SKM-1 (cell line): ENCODE measurements around the gene CATSPERD.
"Not testable (repeated sequence)": the region's sequence is repeated elsewhere in the genome, so short reads cannot be mapped to it uniquely, and the experiment has no call there.

ENCODE experiments used
- DNase-seq: peaks from one replicate; lab custom pipeline; 2025; ENCODE audit not compliant: unreplicated experiment; lab: John Stamatoyannopoulos, UW

The CATSPERD gene

DNA sequence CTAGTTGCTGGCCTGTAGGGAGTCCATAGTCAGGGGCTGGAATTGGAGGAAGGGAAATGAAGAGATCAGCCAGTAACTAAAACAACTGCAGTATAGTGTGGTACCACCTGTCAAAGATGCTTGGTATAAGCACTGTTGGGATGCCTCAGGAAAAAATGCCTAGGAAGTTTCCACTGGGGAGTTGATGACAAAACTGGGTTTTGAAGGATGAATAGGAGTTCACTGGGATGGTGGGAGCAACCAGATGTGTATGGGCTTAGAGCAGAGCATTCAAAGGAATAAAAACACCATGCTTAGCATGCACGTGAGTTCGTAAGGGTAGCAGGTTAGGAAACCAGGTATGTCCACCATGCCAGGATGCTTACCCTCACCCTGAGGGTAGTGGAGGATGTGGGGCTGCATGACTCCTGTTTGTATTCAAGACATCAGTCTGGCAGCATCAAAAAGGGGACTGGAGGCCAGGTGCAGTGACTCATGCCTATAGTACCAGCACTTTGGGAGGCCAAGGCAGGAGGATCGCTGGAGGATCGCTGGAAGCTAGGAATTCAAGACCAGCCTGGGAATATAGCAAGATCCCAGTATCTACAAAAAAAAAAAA lies 7.1 kb downstream of the CATSPERD start:
- DNase-seq = no peak

- DNase-seq = not testable (repeated sequence)
These were observed 12.7 kb downstream of the CATSPERD start for GRCh38 chr19:5733172-5733571.

DNA sequence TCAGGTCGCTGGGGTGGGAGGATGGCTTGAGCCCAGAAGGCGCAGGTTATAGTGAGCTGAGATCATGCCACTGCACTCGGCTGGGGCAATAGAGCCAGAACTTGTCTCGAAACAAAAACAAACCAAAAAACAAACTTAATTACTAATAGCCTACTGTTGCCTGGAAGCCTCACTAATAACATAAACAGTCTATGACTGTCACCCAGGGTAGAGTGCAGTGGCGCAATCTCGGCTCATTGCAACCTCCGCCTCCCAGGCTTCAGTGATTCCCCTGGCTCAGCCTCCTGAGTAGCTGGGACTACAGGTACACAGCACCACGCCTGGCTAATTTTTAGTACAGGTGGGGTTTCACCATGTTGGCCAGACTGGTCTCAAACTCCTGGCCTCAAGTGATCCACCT lies 18.0 kb downstream of the CATSPERD start:
- no peak for DNase-seq

DNA sequence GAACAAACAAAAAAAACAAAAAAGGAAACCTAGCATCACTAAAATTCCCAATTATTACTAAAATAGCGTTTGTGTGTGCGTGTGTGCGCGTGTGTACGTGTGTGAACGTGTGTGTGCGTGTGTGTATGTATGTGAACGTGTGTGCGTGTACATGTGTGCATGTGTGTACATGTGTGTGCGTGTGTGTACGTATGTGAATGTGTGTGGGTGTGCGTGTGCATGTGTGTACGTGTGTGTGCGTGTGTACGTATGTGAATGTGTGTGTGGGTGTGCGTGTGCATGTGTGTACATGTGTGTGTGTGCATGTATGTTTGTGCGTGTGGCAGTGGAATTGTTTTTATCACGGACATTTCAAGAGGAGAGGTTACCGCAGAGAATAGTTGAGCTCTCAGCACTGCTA lies 21.6 kb downstream of the CATSPERD start:
- no peak for DNase-seq

DNA sequence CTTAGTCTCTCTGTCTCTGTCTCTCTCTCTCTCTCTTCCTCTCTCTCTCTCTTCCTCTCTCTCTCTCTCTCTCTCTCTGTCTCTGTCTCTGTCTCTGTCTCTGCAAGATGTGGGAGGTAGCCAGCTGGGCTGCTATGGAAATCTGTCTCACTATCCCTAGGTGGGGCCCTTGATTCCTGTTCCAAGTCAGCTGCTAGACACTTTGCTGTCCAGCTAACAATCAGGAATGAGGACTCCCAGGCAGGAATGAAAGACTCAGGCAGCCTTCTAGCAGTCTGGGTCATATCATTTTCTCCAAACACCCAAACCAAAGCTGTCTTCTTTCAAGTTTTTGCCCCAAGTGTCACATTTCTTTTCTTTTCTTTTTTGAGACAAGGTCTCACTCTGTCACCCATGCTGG lies 23.2 kb downstream of the CATSPERD start:
- no peak for DNase-seq

DNA sequence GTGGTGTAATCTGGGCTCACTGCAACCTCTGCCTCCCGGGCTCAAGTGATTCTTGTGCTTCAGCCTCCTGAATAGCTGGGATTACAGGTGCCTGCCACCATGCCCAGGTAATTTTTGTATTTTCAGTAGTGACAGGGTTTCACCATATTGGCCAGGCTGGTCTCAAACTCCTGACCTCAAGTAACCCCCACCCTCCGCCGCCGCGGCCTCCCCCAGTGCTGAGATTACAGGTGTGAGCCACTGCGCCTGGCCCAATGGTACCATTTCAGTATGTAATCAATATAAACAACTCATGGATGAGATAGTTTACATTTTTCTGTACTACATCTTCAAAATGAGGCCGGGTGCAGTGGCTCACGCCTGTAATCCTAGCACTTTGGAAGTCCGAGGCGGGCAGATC lies 24.6 kb downstream of the CATSPERD start:
- not testable (repeated sequence) for DNase-seq

DNA sequence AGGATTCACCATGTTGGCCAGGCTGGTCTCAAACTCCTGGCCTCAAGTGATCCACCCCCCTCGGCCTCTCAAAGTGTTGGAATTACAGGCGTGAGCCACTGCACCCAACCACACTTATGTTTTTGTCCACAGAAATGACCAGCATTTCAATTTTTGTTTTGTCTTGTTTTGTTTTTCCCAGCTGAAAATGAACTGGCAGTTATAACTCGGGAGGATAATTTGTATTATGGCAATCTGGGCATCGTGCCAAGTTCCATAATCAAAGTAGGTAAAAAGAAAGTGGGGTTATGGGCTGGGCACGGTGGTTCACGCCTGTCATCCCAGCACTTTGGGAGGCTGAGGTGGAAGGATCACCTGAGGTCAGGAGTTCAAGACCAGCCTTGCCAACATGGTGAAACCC lies 28.5 kb downstream of the CATSPERD start:
- DNase-seq = not testable (repeated sequence)

DNA sequence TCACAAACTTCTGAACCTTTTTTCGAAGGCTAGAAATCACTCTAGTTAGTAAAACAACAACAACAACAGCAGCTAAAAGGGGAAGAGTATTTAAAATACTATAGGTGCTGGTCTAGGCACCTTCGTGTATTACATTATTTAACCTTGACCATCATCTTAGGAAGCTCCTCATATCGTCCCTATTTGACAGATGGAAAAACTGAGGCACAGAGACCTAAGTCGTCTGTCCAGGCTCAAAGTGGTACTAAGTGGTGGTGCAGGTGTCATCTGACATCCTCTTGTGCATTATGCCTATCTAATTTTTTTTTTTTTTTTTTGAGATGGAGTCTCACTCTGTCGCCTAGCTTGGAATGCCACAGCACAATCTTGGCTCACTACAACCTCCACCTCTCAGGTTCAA lies 29.1 kb downstream of the CATSPERD start:
- DNase-seq = no peak

- DNase-seq = no peak
These were observed 31.3 kb downstream of the CATSPERD start for GRCh38 chr19:5751709-5752108.

- DNase-seq = no peak
These were observed 33.3 kb downstream of the CATSPERD start for GRCh38 chr19:5753743-5754142.

DNA sequence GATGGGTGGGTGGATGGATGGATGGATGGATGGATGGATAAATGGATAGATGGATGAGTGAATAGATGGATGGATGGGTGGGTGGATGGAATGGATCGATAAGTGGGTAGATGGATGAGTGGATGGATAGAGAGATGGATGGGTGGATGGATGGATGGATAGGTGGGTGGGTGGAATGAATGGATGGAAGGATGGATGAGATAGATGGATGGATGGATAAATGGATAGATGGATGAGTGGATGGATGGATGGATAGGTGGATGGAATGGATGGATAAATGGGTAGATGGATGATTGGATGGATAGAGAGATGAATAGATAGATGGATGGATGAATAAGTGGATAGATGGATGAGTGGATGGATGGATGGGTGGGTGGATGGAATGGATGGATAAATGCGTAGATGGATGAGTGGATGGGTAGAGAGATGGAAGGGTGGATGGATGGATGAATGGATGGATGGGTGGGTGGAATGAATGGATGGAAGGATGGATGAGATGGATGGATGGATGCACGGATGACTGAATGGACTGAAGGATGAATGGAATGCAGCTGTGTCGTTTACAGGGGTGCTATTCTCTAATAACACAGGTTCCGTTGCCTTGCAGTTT lies 42.3 kb downstream of the CATSPERD start:
- no peak for DNase-seq

- DNase-seq = no peak
These were observed 44.8 kb downstream of the CATSPERD start for GRCh38 chr19:5765220-5765619.

GRCh38 chr19:5767949-5768348 lies 47.5 kb downstream of the CATSPERD start:
- no peak for DNase-seq

- DNase-seq = no peak
These were observed 52.0 kb downstream of the CATSPERD start for GRCh38 chr19:5772416-5772815.

GRCh38 chr19:5773276-5773675 lies 52.8 kb downstream of the CATSPERD start:
- DNase-seq = no peak

- no peak for DNase-seq
These were observed 54.5 kb downstream of the CATSPERD start for GRCh38 chr19:5774921-5775320.

- no peak for DNase-seq
These were observed 55.4 kb downstream of the CATSPERD start for GRCh38 chr19:5775668-5776309.

- DNase-seq = no peak
These were observed 58.0 kb downstream of the CATSPERD start for GRCh38 chr19:5778402-5778801.

- not testable (repeated sequence) for DNase-seq
These were observed 60.5 kb downstream of the CATSPERD start for GRCh38 chr19:5780916-5781315.

DNA sequence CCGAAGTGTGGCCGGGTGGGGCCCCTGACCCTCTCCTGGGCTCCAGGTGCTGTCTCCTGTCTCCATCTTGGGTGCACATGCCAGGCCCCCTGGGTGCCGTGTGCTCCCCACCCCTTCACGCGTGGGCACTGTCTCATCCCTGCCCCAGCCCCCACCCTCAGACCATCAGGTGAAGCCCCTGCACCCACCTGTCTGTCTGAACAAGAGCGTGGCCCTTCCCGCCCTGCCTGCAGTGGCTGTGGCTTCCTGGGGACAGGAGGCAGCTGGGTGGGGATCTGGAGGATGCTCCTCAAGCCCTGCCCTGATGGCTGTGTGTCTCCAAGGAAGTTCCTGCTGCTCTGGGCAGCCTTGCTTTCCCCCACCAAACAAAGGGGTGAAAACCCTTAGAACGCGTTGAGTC lies 61.9 kb downstream of the CATSPERD start:
- DNase-seq = no peak

DNA sequence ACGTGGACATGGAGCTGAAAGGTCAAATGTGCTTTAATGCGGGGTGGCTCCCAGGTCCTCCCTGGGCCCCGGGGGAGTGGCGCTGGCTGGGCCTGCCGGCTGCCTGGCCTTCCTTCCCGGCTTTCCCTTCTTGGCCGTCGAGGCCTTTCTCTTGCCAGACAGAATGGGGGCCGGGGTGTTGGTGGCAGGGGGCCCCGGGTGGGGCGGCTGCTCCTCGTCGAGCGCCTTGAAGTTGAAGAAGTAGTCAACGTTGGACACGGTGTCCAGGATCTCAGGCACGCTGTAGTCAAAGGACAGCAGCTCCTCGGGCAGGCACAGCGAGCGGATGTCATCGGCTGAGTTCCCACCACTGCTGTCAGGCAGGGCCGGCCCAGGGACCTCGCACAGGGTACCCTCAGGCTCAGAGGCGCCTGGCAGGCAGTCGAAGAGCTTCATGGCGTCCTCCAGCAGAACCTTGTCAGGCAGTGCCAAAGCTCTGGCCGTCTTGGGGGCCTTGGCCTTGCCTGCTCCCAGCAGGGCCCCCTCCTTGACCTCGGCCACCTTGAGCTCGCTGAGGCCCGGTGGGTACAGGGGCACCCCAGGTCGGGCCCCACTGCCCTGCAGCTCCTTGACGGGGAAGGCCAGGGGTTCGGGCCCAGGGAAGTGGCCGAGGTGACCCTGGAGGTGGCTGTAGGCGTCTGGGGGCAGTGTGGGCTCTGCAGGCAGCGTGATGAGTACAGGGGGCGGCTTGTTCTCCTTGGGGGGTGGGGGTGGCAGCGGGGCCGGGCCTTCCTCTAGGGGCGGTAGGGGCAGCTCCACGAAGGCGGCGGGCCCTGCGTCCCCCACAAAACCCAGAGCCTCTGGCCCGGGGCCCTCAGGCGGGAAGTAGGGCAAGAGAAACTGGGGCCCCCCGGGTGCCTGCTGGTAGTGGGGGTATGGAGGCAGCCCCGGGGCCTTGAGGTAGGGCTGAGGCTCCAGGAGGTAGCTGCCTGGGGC lies 62.8 kb downstream of the CATSPERD start:
- no peak for DNase-seq
